ENCODE data around the gene RPIA. TPM values are rescaled to one million over a fixed set of nuclear protein-coding genes. Genes with fewer than 3 reads are reported as not detected.

The RPIA gene
- total RNA-seq, 1 donor from 2014 or later, result 17.5 TPM

GRCh38 chr2:88657131-88657530, 34.3 kb upstream of the RPIA start:
- H3K4me1 ChIP-seq, result peaks cover 5% of the 10 kb centered on the region
- no peaks in the 10 kb centered on the region for H3K9me3 ChIP-seq
- DNase-seq, result no peak
- H3K27ac ChIP-seq, result no peak overlapping the region
- no peak for ATAC-seq
- intact Hi-C loops (cut with DNase I), result no loop called here
- H3K4me3 ChIP-seq, result no peak overlapping the region
- TF ChIP-seq CTCF (IDR thresholded peaks at IDR 0.05), result no peak
- H3K27me3 ChIP-seq, result no peaks in the 10 kb centered on the region
- no peaks in the 10 kb centered on the region for H3K36me3 ChIP-seq

- no peak for ATAC-seq
- no peaks in the 10 kb centered on the region for H3K9me3 ChIP-seq
- intact Hi-C loops (cut with DNase I), result no loop called here
These were observed 33.1 kb upstream of the RPIA start for GRCh38 chr2:88658326-88658725.

GRCh38 chr2:88658881-88659537, 32.5 kb upstream of the RPIA start:
- H3K27ac ChIP-seq, result peak overlapping the region; percentile 8
- no peak overlapping the region for H3K4me3 ChIP-seq
- no peaks in the 10 kb centered on the region for H3K36me3 ChIP-seq
- TF ChIP-seq CTCF (IDR thresholded peaks at IDR 0.05), result no peak
- no peak for DNase-seq
- intact Hi-C loops (cut with DNase I), result no loop called here
- no peaks in the 10 kb centered on the region for H3K9me3 ChIP-seq
- ATAC-seq, result no peak
- H3K27me3 ChIP-seq, result no peaks in the 10 kb centered on the region
- peaks cover 5% of the 10 kb centered on the region for H3K4me1 ChIP-seq

More at GRCh38 chr2:88658326-88658725, 33.1 kb upstream of the RPIA start:
- no peak overlapping the region for H3K27ac ChIP-seq
- no peaks in the 10 kb centered on the region for H3K27me3 ChIP-seq
- H3K4me3 ChIP-seq, result no peak overlapping the region
- H3K36me3 ChIP-seq, result no peaks in the 10 kb centered on the region
- DNase-seq, result no peak
- TF ChIP-seq CTCF (IDR thresholded peaks at IDR 0.05), result no peak
- H3K4me1 ChIP-seq, result peaks cover 5% of the 10 kb centered on the region

- H3K27ac ChIP-seq, result peak overlapping the region; percentile 8
- no peaks in the 10 kb centered on the region for H3K9me3 ChIP-seq
- H3K4me3 ChIP-seq, result no peak overlapping the region
- no peaks in the 10 kb centered on the region for H3K27me3 ChIP-seq
- H3K4me1 ChIP-seq, result peaks cover 5% of the 10 kb centered on the region
- TF ChIP-seq CTCF (IDR thresholded peaks at IDR 0.05), result no peak
- no peaks in the 10 kb centered on the region for H3K36me3 ChIP-seq
- DNase-seq (no peak), ATAC-seq (peak; percentile 56)
- intact Hi-C loops (cut with DNase I), result no loop called here
These were observed 31.9 kb upstream of the RPIA start for GRCh38 chr2:88659538-88659915.

- no peak for DNase-seq
- Histone ChIP-seq H3K36me3 (no peaks in the 10 kb centered on the region), H3K9me3 (no peaks in the 10 kb centered on the region), H3K4me3 (no peak overlapping the region), H3K27ac (no peak overlapping the region), H3K27me3 (no peaks in the 10 kb centered on the region), H3K4me1 (peaks cover 5% of the 10 kb centered on the region)
- no peak for TF ChIP-seq CTCF (IDR thresholded peaks at IDR 0.05)
- intact Hi-C loops (cut with DNase I), result no loop called here
- no peak for ATAC-seq
These were observed 30.9 kb upstream of the RPIA start for GRCh38 chr2:88660622-88661021.

GRCh38 chr2:88666576-88666975, 24.9 kb upstream of the RPIA start:
- DNase-seq (no peak), ATAC-seq (peak; percentile 51)
- intact Hi-C loops (cut with DNase I), result loop anchor here (5.0 kb wide), 1 partner anchor 74 kb away; no protein-coding TSS in a partner anchor
- Histone ChIP-seq H3K4me3 (no peak overlapping the region), H3K27ac (no peak overlapping the region), H3K36me3 (no peaks in the 10 kb centered on the region), H3K4me1 (no peaks in the 10 kb centered on the region), H3K9me3 (no peaks in the 10 kb centered on the region), H3K27me3 (no peaks in the 10 kb centered on the region)
- TF ChIP-seq CTCF (IDR thresholded peaks at IDR 0.05), result no peak

Data from upper lobe of right lung (tissue), 1 donor.